GM19463 (cell line): ENCODE data around the gene BAD.
A peak's percentile ranks its signal among the peaks of the same experiment; 100 is the strongest.
"Not testable (repeated sequence)": the region's sequence is repeated elsewhere in the genome, so short reads cannot be mapped to it uniquely, and the experiment has no call there.

ENCODE experiments used
- ATAC-seq: cut with Tn5 transposase; IDR thresholded peaks from one replicate; pipeline ENCODE4 v1.9.1; 2021; ENCODE audit warnings: mild to moderate bottlenecking, moderate library complexity; ENCODE audit not compliant: unreplicated experiment

BAD gene

DNA sequence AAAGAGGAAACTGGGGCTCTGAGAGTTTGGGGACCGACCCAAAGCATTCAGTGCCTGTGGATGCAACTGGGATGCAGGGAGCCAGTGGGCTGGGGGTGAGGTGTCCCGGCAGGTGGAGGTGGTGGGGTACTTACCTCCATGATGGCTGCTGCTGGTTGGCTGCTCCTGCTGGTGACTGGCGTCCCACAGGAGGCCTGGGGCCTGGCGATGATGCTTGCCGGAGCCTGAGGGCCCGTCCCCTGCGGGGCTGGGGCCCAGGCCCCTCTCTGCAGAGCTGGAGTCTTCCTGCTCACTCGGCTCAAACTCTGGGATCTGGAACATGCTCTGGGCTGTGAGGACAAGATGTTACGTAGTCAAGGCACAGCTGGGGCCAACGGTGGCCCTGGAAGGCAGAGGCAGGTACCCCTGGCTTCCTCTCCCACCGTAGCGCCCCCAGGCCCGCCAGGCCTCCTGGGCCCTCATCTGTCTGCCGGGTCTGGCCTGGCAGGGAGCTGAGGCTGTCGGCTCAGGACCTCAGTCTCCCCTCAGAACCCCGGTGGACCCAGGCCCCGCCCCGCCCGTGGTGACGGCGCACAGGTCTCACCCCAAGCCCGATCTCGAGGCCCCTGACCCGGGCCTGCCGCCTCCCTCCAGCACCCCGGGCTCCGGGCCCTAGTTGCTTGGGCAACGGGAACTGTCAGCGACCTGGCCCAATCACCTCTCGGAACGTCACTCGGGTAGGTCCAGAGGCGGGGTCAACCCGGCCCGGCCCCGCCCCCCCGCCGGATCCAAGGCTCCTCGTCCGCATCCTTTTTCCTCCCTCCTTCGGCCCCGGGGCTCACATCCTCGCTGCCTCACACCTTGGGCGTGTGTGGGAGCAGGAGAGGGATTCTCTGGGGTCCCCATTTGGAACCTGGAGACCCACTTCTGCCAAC is at the start of gene BAD:
BAD (minus strand) TSS at position 618 of the 914 bp plus-strand sequence; CDS start at position 321, 297 bp downstream.
- peak; percentile 79 for ATAC-seq

DNA sequence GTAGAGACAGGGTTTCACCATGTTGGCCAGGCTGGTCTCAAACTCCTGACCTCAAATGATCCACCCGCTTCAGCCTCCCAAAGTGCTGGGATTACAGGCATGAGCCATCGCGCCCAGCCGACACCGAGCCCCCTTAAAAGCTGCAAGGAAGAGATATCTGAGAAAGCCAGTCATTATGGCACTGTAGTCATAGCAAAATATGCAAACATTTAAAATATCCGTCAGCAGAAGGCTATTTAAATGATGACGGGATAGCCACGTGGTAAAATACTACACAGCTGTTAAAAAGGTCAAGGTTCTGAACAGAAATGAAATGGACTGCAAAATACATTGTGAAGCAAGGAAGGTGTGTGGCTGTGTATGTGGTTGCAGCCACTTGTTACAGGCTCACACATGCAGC is 49.1 kb upstream of the BAD start:
- no peak for ATAC-seq

DNA sequence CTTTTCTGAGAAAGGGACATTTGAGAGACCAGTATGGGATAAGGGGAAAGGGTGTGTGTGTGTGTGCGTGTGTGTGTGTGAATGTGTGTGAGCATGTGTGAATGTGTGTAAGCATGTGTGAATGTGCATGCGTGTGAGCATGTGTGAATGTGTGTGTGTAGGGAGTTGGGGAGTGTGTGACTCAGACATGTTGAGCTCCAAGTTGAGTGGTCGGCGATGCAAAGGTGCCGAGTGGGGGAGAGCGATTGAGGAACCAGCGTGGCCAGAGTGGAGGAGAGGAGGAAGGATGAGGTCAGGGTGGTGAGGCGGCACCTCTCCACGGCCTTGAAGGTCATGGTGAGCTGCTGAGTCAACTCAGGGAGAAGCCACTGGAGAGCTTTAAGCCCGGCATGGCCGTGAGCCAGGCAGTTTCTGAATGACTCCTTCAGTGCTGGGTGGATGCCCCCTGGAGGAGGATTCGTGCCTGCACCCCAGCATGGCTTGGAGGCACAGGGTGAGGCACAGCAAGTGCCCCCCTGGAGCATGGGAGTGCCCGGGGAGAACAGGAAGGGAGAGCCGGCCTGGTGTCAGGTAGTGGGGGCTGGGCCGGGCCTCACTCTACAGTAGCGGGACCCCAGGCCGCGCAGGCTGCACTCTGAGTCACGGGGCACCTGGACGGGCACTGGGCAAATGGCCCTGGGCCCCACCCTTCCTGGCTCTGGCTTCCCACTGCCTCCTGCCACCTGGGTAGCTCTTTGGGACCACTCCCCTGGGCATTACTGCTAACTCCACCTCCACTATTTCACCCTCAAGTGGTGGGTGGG is 47.3 kb upstream of the BAD start:
- ATAC-seq = peak; percentile 52

DNA sequence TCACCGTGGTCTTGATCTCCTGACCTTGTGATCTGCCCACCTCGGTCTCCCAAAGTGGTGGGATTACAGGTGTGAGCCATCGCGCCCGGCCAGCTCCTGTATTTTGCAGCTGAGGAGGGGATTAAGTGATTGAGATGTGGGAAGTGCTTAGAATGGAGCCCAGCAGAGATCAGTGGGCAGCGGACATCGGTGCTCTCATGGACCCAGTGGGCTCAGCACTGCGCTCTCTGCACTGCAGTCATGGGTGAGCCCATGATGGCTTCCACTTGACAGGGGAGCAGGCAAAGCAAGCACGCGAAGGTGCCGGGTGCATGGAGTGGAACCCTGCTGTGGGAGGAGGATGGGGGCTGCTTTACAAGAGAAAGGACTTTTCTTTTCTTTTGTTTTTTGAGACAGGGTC is 46.4 kb upstream of the BAD start:
- no peak for ATAC-seq

DNA sequence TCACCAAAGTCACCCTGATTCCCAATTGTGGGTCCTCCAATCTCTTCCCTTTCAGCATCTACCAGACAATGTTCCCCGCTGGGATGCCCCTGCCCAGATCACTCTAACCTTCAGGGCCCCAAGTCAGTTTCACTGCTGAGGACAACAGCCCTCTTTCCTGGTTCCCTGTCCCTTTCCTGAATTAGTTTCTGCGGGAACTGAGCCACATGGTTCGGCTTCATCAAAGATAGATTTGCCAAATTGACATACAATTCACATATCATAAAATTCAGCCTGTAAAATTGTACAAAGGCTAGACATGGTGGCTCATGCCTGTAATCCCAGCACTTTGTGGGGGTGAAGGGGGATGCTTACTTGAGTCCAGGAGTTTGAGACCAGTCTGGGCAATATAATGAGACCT is 43.5 kb upstream of the BAD start:
- ATAC-seq = no peak

DNA sequence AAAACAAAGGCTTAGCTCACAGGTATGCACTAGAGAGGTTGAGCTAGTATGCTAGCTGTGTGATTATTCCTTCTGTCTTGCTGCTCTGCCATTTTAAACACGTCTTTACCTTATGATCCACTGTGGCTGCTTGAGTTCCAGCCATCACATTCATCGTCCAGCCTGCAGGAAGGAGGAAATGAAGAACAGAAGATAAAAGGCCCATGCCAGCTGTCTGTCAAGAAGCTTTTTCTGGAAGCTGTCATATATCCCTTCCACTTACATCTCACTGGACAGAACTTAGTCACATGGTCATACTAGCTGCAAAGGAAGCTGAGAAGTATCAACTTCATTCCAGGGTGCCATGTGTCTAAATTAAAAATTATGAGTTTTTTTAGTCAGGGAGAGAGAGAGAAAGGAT is 42.9 kb upstream of the BAD start:
- ATAC-seq = no peak

DNA sequence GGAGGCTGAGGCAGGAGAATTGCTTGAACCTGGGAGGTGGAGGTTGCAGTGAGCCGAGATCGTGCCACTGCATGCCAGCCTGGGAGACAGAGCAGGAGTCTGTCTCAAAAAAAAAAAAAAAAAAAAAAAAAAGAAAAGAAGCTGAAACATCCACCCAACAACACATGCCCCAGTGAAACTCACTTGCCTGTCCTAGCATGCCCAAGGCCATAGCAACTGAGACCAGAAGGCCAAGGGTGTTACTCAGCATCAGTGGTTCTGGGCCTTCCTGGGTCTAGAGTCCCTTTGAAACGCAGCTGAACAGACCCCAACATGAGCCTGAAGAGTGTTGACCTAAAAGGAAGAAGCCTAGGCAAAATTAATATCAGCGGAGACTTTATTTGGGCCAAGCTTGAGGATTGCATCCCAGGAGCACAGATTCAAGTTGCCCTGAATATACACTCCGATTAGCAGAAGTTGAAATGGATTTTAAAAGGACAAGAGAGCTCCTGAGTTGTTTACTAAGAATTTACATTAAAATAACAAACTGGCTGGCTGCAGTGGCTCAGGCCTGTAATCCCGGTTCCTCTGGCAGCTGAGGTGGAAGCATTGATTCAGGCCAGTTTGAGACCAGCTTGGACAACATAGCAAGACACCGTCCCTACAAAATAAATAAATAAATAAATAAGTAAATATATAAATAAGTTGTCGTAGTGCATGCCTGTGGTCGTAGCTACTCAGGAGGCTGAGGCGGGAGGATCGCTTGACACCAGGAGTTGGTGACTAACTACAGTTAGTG is 40.4 kb upstream of the BAD start:
- no peak for ATAC-seq

DNA sequence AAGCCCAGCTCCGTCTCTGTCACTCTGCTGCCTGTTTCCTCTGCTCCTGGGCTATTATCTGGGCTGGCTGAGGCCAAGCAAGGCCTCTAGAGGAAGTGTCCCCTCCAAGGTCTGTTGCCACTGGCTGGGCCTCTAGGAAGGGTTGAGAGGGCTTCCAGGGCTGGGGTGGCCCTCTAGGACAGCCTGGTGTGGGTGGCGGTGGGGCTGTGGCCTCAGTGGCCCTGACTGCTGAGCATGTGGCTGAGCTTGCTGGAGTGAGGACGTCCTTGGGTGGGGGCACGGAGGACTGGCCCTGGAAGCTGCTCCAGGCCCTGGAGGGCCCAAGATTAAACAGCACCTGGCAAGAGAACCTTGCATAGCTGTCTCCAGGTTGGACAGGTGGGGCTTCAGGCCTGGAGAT is 39.5 kb upstream of the BAD start:
- not testable (repeated sequence) for ATAC-seq

DNA sequence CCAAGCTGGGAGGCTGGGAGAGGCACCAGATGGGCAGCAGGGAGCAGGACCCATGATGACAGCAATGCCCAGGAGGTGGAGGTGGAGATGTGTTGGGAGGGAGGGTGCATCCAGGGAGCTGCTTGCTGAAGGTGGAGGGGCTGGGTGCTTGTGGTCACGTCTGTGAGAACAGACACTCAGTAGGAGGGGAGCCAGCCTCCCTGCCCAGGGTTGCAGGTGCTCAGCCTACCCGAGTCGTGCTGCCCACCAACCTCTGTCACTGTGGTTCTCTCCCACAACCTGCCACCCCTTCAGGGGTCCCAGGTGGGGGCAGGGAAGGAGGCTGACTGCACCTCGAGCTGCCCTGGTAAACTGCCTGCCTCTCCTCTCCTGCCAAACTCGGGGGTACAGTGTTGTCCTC is 38.9 kb upstream of the BAD start:
- ATAC-seq = no peak

DNA sequence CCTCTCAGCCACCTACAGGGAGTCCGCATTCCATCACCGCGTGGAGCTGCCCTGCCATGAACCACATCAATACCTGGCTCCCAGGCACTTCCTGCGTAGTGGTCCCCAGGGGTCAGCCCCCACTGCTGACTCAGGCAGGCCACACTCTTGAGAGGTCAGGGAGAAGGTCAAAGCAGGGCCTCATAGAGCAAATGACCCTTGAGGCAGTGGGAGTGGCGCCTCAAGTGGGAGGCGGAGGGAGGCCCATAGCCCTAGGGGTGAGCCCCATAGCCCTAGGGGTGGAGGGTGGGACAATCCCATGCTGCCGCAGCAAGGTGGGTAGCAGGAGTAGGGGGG is 38.4 kb upstream of the BAD start:
- ATAC-seq = no peak

DNA sequence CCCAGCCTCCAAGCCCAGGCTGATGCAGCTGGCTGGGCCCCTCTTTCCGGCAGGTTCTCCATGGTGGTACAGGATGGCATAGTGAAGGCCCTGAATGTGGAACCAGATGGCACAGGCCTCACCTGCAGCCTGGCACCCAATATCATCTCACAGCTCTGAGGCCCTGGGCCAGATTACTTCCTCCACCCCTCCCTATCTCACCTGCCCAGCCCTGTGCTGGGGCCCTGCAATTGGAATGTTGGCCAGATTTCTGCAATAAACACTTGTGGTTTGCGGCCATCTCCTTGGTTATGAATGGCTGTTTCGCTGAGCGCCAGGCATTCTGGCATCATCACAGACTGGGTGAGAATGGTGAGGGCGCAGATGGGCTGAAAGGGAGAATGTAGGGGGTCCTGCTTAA is 37.1 kb upstream of the BAD start:
- no peak for ATAC-seq

DNA sequence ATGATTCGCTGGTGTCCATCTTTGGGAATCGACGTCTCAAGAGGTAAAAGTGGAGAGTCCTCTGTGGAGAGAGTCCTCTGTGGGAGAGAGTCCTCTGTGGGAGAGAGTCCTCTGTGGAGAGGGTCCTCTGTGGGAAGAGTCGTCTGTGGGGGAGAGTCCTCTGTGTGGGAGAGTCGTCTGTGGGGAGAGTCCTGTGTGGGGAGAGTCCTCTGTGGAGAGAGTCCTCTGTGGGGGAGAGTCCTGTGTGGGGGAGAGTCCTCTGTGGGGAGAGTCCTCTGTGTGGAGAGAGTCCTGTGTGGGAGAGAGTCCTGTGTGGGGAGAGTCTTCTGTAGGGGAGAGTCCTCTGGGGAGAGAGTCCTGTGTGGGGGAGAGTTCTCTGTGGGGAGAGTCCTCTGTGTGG is 36.6 kb upstream of the BAD start:
- no peak for ATAC-seq

DNA sequence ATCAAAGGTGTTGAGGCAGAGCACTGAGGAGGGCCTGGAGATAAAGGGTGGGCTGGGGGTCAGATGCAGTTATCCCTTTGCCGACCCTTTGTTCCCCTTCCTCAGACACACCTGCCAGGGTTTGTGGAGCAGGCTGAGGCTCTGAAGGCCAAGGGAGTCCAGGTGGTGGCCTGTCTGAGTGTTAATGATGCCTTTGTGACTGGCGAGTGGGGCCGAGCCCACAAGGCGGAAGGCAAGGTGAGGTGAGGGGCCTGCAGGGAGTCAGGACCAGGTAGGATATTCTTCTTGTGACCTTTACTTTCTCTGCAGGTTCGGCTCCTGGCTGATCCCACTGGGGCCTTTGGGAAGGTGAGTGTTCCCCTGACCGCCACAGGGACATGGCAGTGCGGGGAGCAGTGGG is 36.1 kb upstream of the BAD start:
- ATAC-seq = no peak

DNA sequence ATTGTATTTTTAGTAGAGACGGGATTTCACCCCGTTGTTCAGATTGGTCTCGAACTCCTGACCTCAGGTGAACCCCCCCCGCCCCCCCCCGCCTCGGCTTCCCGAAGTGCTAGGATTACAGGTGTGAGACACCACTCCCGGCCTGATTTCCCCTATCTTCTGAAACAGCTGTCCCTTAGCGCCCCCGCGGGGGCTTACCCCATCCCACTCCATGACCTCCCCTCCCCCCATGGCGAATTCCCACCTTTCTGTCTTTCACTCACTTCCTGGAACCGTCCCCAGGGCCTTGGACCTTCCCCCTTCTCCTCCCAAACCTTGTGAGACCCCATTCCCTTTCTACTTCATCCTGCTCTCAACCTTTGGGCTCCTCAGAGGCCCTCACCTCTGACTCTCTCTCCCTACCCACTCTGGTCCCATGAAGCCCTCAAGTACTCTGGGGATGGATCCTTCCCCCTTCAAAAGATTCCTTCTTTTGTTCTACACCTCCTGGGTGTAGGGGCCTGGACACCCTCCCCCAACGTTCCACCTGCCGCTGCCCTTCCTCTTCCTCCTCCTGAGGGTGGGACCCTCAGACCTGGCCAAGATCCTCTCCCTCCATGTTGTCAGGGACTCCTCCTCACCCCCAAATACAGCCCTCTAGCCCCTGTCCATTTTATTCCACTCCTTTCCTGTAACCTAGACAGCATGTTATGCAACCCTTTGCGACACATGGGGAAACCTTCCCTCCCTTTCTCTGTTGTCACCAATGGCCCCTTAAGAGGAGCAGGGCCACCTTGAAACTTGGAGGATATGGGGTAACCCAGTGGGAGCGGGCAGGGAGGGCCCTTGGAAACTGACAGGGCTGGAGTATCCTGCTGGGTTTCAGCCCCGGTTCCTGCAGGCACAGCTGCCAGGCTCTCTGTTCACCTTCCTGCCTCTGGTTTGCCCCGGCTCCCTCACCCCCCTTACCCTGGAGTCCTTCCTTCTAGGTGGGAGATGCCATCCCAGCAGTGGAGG is 34.6 kb upstream of the BAD start:
- no peak for ATAC-seq

DNA sequence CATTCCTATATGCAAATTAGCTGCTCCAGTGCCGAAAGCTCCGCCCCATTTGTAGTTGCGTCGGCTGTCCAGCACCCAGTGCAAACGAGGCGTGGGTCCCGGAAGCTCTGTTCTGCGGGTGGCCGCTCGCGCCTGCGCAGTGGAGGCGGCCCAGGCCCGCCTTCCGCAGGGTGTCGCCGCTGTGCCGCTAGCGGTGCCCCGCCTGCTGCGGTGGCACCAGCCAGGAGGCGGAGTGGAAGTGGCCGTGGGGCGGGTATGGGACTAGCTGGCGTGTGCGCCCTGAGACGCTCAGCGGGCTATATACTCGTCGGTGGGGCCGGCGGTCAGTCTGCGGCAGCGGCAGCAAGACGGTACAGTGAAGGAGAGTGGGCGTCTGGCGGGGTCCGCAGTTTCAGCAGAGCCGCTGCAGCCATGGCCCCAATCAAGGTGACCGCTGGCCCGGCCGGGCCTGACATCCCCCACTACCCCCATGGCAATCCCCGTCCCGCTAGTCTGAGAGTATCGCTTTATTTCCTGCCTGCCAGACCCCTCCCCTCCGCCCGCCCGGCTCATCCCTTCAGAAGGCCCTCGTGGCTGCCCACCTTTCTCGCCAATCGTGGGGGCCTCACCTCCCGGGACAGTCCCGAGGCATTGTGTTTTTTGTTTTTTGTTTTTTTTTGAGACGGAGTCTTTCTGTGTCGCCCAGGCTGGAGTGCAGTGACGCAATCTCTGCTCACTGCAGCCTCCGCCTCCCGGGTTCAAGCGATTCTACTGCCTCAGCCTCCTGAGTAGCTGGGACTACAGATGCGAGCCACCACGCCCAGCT is 33.7 kb upstream of the BAD start, which contains the start of gene PRDX5:
PRDX5 (plus strand) TSS at position 161 of the 805 bp plus-strand sequence; CDS start at position 256, 95 bp downstream.
- peak; percentile 83 for ATAC-seq

DNA sequence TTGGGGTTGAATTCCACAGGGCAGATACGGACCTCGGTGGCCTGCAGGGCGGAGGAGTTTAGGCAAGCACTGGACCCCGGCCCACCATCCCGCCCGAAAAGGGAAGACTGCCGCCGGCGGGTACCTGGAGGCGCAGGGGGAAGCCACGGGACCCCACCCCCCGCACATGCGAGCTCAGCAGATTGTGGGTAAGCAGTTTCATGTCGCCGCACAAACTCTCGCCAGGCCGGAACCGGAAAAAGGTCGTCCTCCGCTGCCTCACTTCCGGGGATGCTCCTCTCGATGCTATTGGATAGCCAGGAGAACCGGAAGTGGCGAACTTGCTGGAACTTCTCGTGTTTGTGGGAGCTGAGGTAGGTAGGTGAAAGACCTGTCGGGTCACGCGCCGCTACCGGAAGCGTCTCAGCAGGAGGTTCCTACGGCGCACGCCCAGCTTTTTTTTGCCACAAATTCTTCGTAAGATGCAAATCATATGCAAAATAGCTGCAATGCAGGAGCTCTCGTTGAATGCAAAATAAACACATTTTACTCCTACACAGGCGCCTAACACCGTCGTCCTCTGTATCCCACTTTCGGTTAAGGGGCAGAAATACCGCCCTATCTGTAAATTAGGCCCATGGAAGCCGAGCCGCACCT is 33.0 kb upstream of the BAD start, which contains the start of gene TRMT112:
TRMT112 (minus strand) TSS at position 235 of the 636 bp plus-strand sequence; CDS start at position 202, 33 bp downstream.
- ATAC-seq = peak; percentile 46

DNA sequence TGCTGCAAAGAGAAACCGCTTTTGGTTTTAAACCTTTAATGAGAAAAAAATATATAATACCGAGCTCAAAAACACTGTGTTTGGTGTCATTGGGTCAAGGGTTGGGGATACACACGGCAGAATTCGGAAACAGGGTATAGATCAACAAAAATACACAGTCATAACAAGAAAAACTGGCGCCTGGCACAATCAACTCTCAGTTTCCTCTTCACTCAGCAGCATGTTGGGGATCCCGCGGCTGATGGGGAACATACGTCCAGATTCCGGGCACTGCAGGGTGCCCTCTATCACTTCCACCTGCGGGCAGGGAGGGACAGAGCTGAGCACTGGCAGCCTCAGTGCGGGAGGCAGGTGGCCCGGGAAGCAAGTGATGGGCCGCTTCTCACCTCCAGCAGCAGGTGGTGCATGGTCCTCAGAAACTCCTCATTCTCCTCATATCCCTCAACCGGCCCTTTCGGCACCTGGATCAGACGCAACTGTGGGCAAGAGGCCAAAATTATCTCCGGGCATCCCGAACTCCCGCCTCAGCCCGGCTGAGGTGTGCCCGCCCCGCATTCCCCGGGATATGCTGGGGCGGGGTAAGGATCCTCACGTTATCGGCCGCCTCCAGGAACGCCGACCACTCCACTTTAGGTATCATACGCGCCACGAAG is 32.3 kb upstream of the BAD start:
- ATAC-seq = no peak
